HL-60 (cell line): Measurements from ENCODE around the gene DARS1.

Experiments
- CTCF ChIP-seq: IDR thresholded peaks from one replicate; pipeline ENCODE4 v1.5.1; 2011; ENCODE audit warnings: low read length, control low read depth, inconsistent platforms; ENCODE audit not compliant: insufficient read depth
- SPI1 ChIP-seq: IDR thresholded peaks from 2 replicates; pipeline ENCODE4 v1.6.1; 2012; ENCODE audit warnings: low read depth, mild to moderate bottlenecking, borderline replicate concordance

- TF ChIP-seq CTCF (no peak), SPI1 (no peak)
Measured at GRCh38 chr2:136019306-136019705, 33.9 kb upstream of the DARS1 start.
